Kidney (tissue), 14 donors: ENCODE measurements around the gene GRIP2. TPM values are rescaled to one million over a fixed set of nuclear protein-coding genes. Genes with fewer than 3 reads are reported as not detected.

ENCODE experiments used
- DNase-seq, 5 donors: peaks; one replicate each; pipeline ENCODE4 v3.0.0-alpha.2; 2013 to 2020
- FAIRE-seq: peaks from 2 replicates; lab custom pipeline; 2012; peaks lifted over from hg19 to GRCh38; lab: Jason Lieb, UNC
- H3K27ac ChIP-seq, 2 donors: one replicate each; pipeline ENCODE4 v1.7.0; 2013; ENCODE audit warnings: low read depth in 2 of 2, low read length in 2 of 2, inconsistent platforms in 1 of 2
- H3K27me3 ChIP-seq: one replicate; pipeline ENCODE4 v1.7.1; 2013; ENCODE audit warnings: low read length, inconsistent platforms; ENCODE audit not compliant: control insufficient read depth, insufficient read depth
- H3K36me3 ChIP-seq, 3 donors: one replicate each; pipeline versions ENCODE4 v1.7.0 to v1.7.1; 2013; ENCODE audit warnings: low read length in 3 of 3, control low read depth in 1 of 3, inconsistent platforms in 1 of 3; ENCODE audit not compliant: insufficient read depth in 3 of 3, control insufficient read depth in 2 of 3
- H3K4me1 ChIP-seq, 3 donors: one replicate each; pipeline versions ENCODE4 v1.7.0 to v1.7.1; 2013; ENCODE audit warnings: low read length in 3 of 3, inconsistent platforms in 1 of 3, low read depth in 1 of 3; ENCODE audit not compliant: control insufficient read depth in 2 of 3, insufficient read depth in 2 of 3
- H3K4me3 ChIP-seq, 3 donors: one replicate each; pipeline versions ENCODE4 v1.7.0 to v1.8.1; 2013; ENCODE audit warnings: low read length in 3 of 3, control low read depth in 1 of 3, inconsistent platforms in 1 of 3
- H3K9ac ChIP-seq, 3 donors: one replicate each; pipeline versions ENCODE4 v1.7.0 to v1.7.1; 2013; ENCODE audit warnings: low read length in 3 of 3, control low read depth in 1 of 3, inconsistent platforms in 1 of 3
- H3K9me3 ChIP-seq, 3 donors: one replicate each; pipeline versions ENCODE4 v1.7.0 to v1.7.1; 2013; ENCODE audit warnings: low read length in 3 of 3, control low read depth in 1 of 3, inconsistent platforms in 1 of 3; ENCODE audit not compliant: control insufficient read depth in 2 of 3, insufficient read depth in 1 of 3
- CTCF ChIP-seq: IDR thresholded peaks from 3 replicates; pipeline ENCODE4 v1.5.1; 2012; ENCODE audit warnings: mild to moderate bottlenecking, moderate library complexity, borderline replicate concordance; ENCODE audit not compliant: insufficient read depth; ENCODE audit errors: extremely low read depth
- intact Hi-C: fragments of 100-400 bp; cut with DNase I; formaldehyde crosslinking; loops from one replicate; pipeline ENCODE4 v1.11.1; 2022
- polyA plus RNA-seq: library from polyadenylated mRNA; stranded (reverse); fragments of 350-450 nt; fragmentation: Illumina TruSeq; extraction: RNeasy Lipid Tissue Mini Kit (QIAGEN cat#74804); gene quantifications from one replicate; pipeline ENCODE4 v1.2.3, GENCODE V29; 2014; ENCODE audit warnings: low read depth, low replicate concordance; ENCODE audit not compliant: insufficient read depth
- total RNA-seq: library from RNA; stranded (reverse); fragmentation: NEBNext Ultra II Directional; extraction: Animal tissue kit (Norgen Biotek cat#: 25700); gene quantifications from one replicate; pipeline ENCODE4 v1.2.1, GENCODE V29; 2021
- donor health status: control.
- donor health status: control.
- donor health status: control.
- donor health status: control.
- donor health status: control.
- donor health status: DM: yes; HTN: yes; CAD: no.
- donor health status: Normal renal cell carcinoma (clear cell type).

Gene GRIP2
- total and polyA plus RNA-seq, 2 donors from 2014 or later, result 3.0 to 3.2 TPM

- no peaks in the 10 kb centered on the region for H3K27me3 ChIP-seq
- intact Hi-C loops, result no loop called here
- H3K36me3 ChIP-seq, result peaks cover 0 to 29% (median 9%) of the 10 kb centered on the region in 3 donors
- TF ChIP-seq CTCF, result no peak
- FAIRE-seq (no peak), DNase-seq (peak in 1 of 5 donors; percentile 24)
- H3K27ac ChIP-seq, result peak overlapping the region in 1 of 2 donors; percentile 29
- H3K4me1 ChIP-seq, result peaks cover 0 to 27% (median 2%) of the 10 kb centered on the region in 3 donors
- H3K9ac ChIP-seq, result no peak overlapping the region
- H3K4me3 ChIP-seq, result no peak overlapping the region
- H3K9me3 ChIP-seq, result no peaks in the 10 kb centered on the region
Measured at GRCh38 chr3:14483286-14483685, 56.9 kb downstream of the GRIP2 start.

GRCh38 chr3:14482271-14482721, 57.8 kb downstream of the GRIP2 start:
- Histone ChIP-seq H3K27me3 (no peaks in the 10 kb centered on the region), H3K27ac (peak overlapping the region in 1 of 2 donors; percentile 32), H3K36me3 (peaks cover 0 to 36% (median 11%) of the 10 kb centered on the region in 3 donors), H3K4me3 (no peak overlapping the region), H3K9ac (no peak overlapping the region), H3K4me1 (peaks cover 0 to 21% (median 2%) of the 10 kb centered on the region in 3 donors), H3K9me3 (no peaks in the 10 kb centered on the region)
- DNase-seq (peak in 4 of 5 donors; percentile 31 to 84 (median 65)), FAIRE-seq (no peak)
- intact Hi-C loops, result no loop called here
- no peak for TF ChIP-seq CTCF

- intact Hi-C loops, result no loop called here
- Histone ChIP-seq H3K4me3 (no peak overlapping the region), H3K36me3 (peaks cover 0 to 43% (median 11%) of the 10 kb centered on the region in 3 donors), H3K27ac (peak overlapping the region in 1 of 2 donors; percentile 32), H3K9me3 (no peaks in the 10 kb centered on the region), H3K4me1 (peaks cover 0 to 21% (median 2%) of the 10 kb centered on the region in 3 donors), H3K9ac (no peak overlapping the region), H3K27me3 (no peaks in the 10 kb centered on the region)
- DNase-seq (peak in 1 of 5 donors; percentile 44), FAIRE-seq (no peak)
- no peak for TF ChIP-seq CTCF
Measured at GRCh38 chr3:14481646-14482036, 58.5 kb downstream of the GRIP2 start.
